PC-3 (cell line): ENCODE data around the gene NTS. TPM values are rescaled to one million over a fixed set of nuclear protein-coding genes. Genes with fewer than 3 reads are reported as not detected.

Experiments
- ATAC-seq: fragments of 200-7000 bp; cut with Tn5 transposase; 2 replicates; pipeline ENCODE4 v1.9.1; 2020; ENCODE audit warnings: mild to moderate bottlenecking, moderate library complexity
- BruUV-seq: library from RNA; stranded (reverse); fragments of 400-500 nt; replicated peaks from 2 replicates; lab custom pipeline; 2021; lab: Mats Ljungman, UMichigan
- CTCF ChIA-PET: fragments of 300-600 bp; sonication (Branson Sonifier 250); formaldehyde crosslinking; loops from one replicate; lab custom pipeline; 2022; ENCODE audit warnings: antibody characterized with exemption; lab: Charles Lee
- POLR2A ChIA-PET: fragments of 300-600 bp; sonication (Branson Sonifier 250); formaldehyde crosslinking; loops from one replicate; lab custom pipeline; 2022; ENCODE audit warnings: antibody characterized with exemption; ENCODE audit not compliant: unreplicated experiment; lab: Charles Lee
- DNase-seq: peaks from one replicate; pipeline ENCODE4 v3.0.0-alpha.2; 2015
- H2AFZ ChIP-seq: fragments of 300-600 bp; sonication (generic); 2 replicates; pipeline ENCODE4 v1.6.0; 2016; ENCODE audit warnings: antibody characterized with exemption, low read length
- H3F3A ChIP-seq: fragments of 300-600 bp; sonication (generic); one replicate; pipeline ENCODE4 v1.6.0; 2017; ENCODE audit warnings: antibody characterized with exemption, low read length, control low read depth, mild to moderate bottlenecking; ENCODE audit not compliant: unreplicated experiment
- H3K27ac ChIP-seq: fragments of 300-600 bp; sonication (generic); 2 replicates; pipeline ENCODE4 v1.5.1; 2016; ENCODE audit warnings: mild to moderate bottlenecking, low read length
- H3K27me3 ChIP-seq: fragments of 300-600 bp; sonication (generic); 2 replicates; pipeline ENCODE4 v1.6.1; 2016; ENCODE audit warnings: low read length, mixed read lengths
- H3K36me3 ChIP-seq: fragments of 300-600 bp; sonication (generic); 2 replicates; pipeline ENCODE4 v1.6.1; 2016; ENCODE audit warnings: low read depth, mixed run types, low read length, mixed read lengths
- H3K4me1 ChIP-seq: fragments of 300-600 bp; sonication (generic); 2 replicates; pipeline ENCODE4 v1.5.1; 2016; ENCODE audit warnings: low read length; ENCODE audit not compliant: insufficient read depth
- H3K4me2 ChIP-seq: fragments of 300-600 bp; sonication (generic); 2 replicates; pipeline ENCODE4 v1.6.0; 2016; ENCODE audit warnings: low read length
- H3K4me3 ChIP-seq: fragments of 300-600 bp; sonication (generic); 2 replicates; pipeline ENCODE4 v1.5.1; 2016; ENCODE audit warnings: mild to moderate bottlenecking, low read length, mixed read lengths
- H3K79me2 ChIP-seq: fragments of 300-600 bp; sonication (generic); 2 replicates; pipeline ENCODE4 v1.6.1; 2017; ENCODE audit warnings: low read length, mixed read lengths
- H3K9ac ChIP-seq: fragments of 300-600 bp; sonication (generic); 2 replicates; pipeline ENCODE4 v1.6.0; 2016; ENCODE audit warnings: mild to moderate bottlenecking, low read length
- H3K9me2 ChIP-seq: fragments of 300-600 bp; sonication (generic); replicated peaks from 2 replicates; pipeline ENCODE4 v1.6.1; 2016; ENCODE audit warnings: mixed run types, low read length, mixed read lengths
- H3K9me3 ChIP-seq: fragments of 300-600 bp; sonication (generic); 2 replicates; pipeline ENCODE4 v1.6.1; 2016; ENCODE audit warnings: low read length, mixed read lengths
- H4K20me1 ChIP-seq: fragments of 300-600 bp; sonication (generic); 2 replicates; pipeline ENCODE4 v1.6.1; 2016; ENCODE audit warnings: low read length, mixed read lengths
- CTCF ChIP-seq: fragments of 300-600 bp; sonication (generic); conservative IDR thresholded peaks from 2 replicates; pipeline ENCODE4 v1.5.1; 2017; ENCODE audit warnings: antibody characterized with exemption, low read depth, mild to moderate bottlenecking, low read length
- EZH2 ChIP-seq: fragments of 300-600 bp; sonication (generic); IDR thresholded peaks from one replicate; pipeline ENCODE4 v1.6.1; 2017; ENCODE audit warnings: antibody characterized with exemption, mild to moderate bottlenecking, low read length; ENCODE audit not compliant: unreplicated experiment
- EZH2phosphoT487 ChIP-seq: fragments of 300-600 bp; sonication (generic); IDR thresholded peaks from 2 replicates; pipeline ENCODE4 v1.6.1; 2018; ENCODE audit warnings: mild to moderate bottlenecking, antibody characterized with exemption, low read length, borderline replicate concordance
- intact Hi-C: fragments of 100-400 bp; cut with micrococcal nuclease; formaldehyde crosslinking; loops from 2 replicates; pipeline ENCODE4 v1.9.0; 2023
- total RNA-seq: library from RNA; depleted of rRNA; stranded (reverse); fragments of >200 nt; gene quantifications from 2 replicates; pipeline ENCODE4 v1.2.3, GENCODE V29; 2014

Gene NTS
- total RNA-seq, 1 experiment from 2014 or later = not detected

DNA sequence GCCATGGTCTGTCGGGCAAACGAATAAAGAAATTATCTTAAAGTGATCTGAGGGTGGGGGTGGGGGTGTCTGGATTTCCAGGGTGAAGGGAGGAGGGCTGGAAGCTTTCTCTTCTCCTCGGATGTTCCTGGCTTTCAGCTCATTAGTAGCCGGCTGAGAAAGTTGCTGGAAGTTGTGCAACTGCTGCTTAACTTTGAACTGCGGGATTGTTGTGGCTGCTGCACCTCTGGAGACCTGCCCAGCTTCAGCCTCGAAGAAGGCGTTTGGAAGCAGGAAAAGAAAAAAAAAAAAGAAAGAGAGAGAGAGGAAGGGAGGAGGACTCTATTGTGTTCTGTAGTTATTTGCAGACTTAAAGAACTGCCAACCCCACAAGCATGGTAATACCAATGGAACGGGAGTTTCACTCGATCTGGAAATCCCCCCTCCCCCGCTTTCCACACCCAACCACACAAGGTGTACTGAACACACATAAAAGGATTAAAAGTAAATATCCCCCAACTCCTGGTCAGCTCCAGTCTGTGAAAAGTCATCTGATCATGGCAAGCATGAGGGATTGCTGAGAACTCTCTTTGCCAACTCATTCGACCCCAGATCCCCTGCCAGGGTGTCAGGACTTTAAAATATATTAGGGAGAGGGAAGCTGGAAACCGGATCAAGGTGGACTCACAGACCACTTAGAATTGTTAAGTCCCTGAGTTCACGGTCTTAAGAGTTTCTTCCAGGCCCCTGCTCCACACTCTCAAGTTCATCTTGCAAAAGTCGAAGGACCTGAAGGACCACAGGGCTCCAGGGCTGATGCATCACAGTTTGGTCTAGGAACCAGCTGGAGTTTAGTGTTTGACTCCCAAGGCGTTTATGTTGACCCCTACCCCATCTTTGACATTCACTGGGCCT, 37.7 kb upstream of the NTS start, which contains the start of gene RASSF9:
Gene RASSF9, minus strand, starts transcription at position 213 of the 894 bp plus-strand sequence. Its CDS starts 208 bp downstream, at position 5.
- TF ChIP-seq CTCF (no peak), EZH2phosphoT487 (no peak), EZH2 (no peak)
- no peaks in the 10 kb centered on the region for H3K36me3 ChIP-seq
- H3K9ac ChIP-seq = 0 out of 2 replicates have a peak within 1 kb of the TSS, but pooled peaks have one; percentile 7
- intact Hi-C loops = no loop called here
- peak within 1 kb of the TSS; percentile 90 for H2AFZ ChIP-seq
- ATAC-seq (peak; percentile 70), DNase-seq (peak; percentile 53)
- POLR2A ChIA-PET = interaction anchor here (0.6 to 0.7 kb wide), 3 partner anchors 30 to 185 kb away, joined by 3 to 10 read pairs (median 8); no protein-coding TSS in a partner anchor
- peak within 1 kb of the TSS; percentile 91 for H3K4me2 ChIP-seq
- no peaks in the 10 kb centered on the region for H3K27me3 ChIP-seq
- H3F3A ChIP-seq = no peaks in the 10 kb centered on the region
- H3K9me3 ChIP-seq = no peaks in the 10 kb centered on the region
- CTCF ChIA-PET = interaction anchor here (0.7 kb wide), 2 partner anchors 13 to 31 kb away, joined by 3 to 10 read pairs; no protein-coding TSS in a partner anchor
- H4K20me1 ChIP-seq = no peaks in the 10 kb centered on the region
- H3K27ac ChIP-seq = peak within 1 kb of the TSS; percentile 26
- BruUV-seq = no TSS peak
- peak within 1 kb of the TSS; percentile 70 for H3K4me3 ChIP-seq
- peaks cover 30% of the 10 kb centered on the region for H3K4me1 ChIP-seq
- H3K9me2 ChIP-seq = no peaks in the 10 kb centered on the region
- no peaks in the 10 kb centered on the region for H3K79me2 ChIP-seq

GRCh38 chr12:85843606-85844310, 30.3 kb upstream of the NTS start:
- CTCF ChIA-PET = no interaction called here
- ATAC-seq = no peak

More at GRCh38 chr12:85843606-85844310, 30.3 kb upstream of the NTS start:
- Histone ChIP-seq H3K4me1 (no peaks in the 10 kb centered on the region), H3K9me2 (no peaks in the 10 kb centered on the region), H3K27ac (no peak overlapping the region), H3K27me3 (no peaks in the 10 kb centered on the region), H3K36me3 (no peaks in the 10 kb centered on the region), H3K79me2 (no peaks in the 10 kb centered on the region), H3K4me2 (no peak overlapping the region), H3F3A (no peaks in the 10 kb centered on the region), H2AFZ (no peak overlapping the region), H4K20me1 (no peaks in the 10 kb centered on the region), H3K9me3 (no peaks in the 10 kb centered on the region), H3K9ac (no peak overlapping the region), H3K4me3 (no peak overlapping the region)
- no TSS peak for BruUV-seq
- intact Hi-C loops = no loop called here
- DNase-seq = no peak
- POLR2A ChIA-PET = no interaction called here
- TF ChIP-seq EZH2 (no peak), CTCF (no peak), EZH2phosphoT487 (no peak)
